ENCODE measurements around the gene EIF3J. TPM values are rescaled to one million over a fixed set of nuclear protein-coding genes. Genes with fewer than 3 reads are reported as not detected.

EIF3J gene
- polyA plus RNA-seq, 1 of the 3 experiments (the other 2 are of a cell fraction) = 23.8 TPM

- no peaks in the 10 kb centered on the region for H3K27me3 ChIP-seq (ENCODE audit: insufficient read depth)
- CTCF ChIA-PET = interaction anchor here (0.5 to 1.6 kb wide), 5 partner anchors 9 to 318 kb away, joined by 3 to 10 read pairs (median 3); no protein-coding TSS in a partner anchor
- no peaks in the 10 kb centered on the region for H3K9me3 ChIP-seq
- H3K4me3 ChIP-seq (ENCODE audit: low read depth in 2 of 2, low read length in 1 of 2) = peak overlapping the region; percentile 61 to 71
- peak overlapping the region; percentile 79 for H3K4me2 ChIP-seq
- H3K27ac ChIP-seq (ENCODE audit: low read depth in 2 of 2, low read length in 1 of 2) = peak overlapping the region; percentile 95 to 98
- DNase-seq = peak; percentile 92
- peaks cover 18% of the 10 kb centered on the region for H4K20me1 ChIP-seq (ENCODE audit: insufficient read depth)
- peak overlapping the region; percentile 97 for H3K9ac ChIP-seq
- peaks cover 56% of the 10 kb centered on the region for H3K79me2 ChIP-seq (ENCODE audit: insufficient read depth)
- peaks cover 21% of the 10 kb centered on the region for H3F3A ChIP-seq (replicated peaks; ENCODE audit: insufficient read depth)
- under 1% methylated on average over 30 of the region's 47 CpGs for WGBS (ENCODE audit: low lambda C conversion rate)
- peaks cover 11 to 21% of the 10 kb centered on the region in 2 experiments for H3K4me1 ChIP-seq (ENCODE audit: control insufficient read depth in 1 of 2, insufficient read depth in 2 of 2, low read depth in 1 of 2, low read length in 1 of 2)
- no peaks in the 10 kb centered on the region for H3K9me2 ChIP-seq
- H3K36me3 ChIP-seq (replicated peaks in 1 of 2; ENCODE audit: control insufficient read depth in 1 of 2, insufficient read depth in 2 of 2, low read length in 1 of 2) = peaks cover 11 to 30% of the 10 kb centered on the region in 2 experiments
- POLR2A ChIA-PET = interaction anchor here (0.6 to 1.9 kb wide), 6 partner anchors 8 to 127 kb away, joined by 3 to 27 read pairs (median 4); partner anchors contain the start of genes CTDSPL2 and SPG11
- H2AFZ ChIP-seq (ENCODE audit: low read depth) = peak overlapping the region; percentile 79
- TF ChIP-seq, protein P1, sequence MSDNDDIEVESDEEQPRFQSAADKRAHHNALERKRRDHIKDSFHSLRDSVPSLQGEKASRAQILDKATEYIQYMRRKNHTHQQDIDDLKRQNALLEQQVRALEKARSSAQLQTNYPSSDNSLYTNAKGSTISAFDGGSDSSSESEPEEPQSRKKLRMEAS (IDR thresholded peaks at IDR 0.05; ENCODE audit: low read depth) = peak; percentile 77; the same call in 1 of the 2 replicates
- TF ChIP-seq YY1 (IDR thresholded peaks at IDR 0.05; ENCODE audit: low read depth) (peak; percentile 81; the same call in 1 of the 2 replicates), USF1 (IDR thresholded peaks at IDR 0.05; ENCODE audit: borderline replicate concordance, low read depth) (no peak), TEAD4 (IDR thresholded peaks at IDR 0.05; ENCODE audit: borderline replicate concordance, insufficient read depth) (0 out of 2 replicates have a peak, but pooled peaks have one; percentile 22), MXI1 (IDR thresholded peaks at IDR 0.05; ENCODE audit: low read depth, low read length) (peak; percentile 83; the same call in 1 of the 2 replicates), POLR2AphosphoS5 (IDR thresholded peaks at IDR 0.05; ENCODE audit: low read depth, low read length) (peak; percentile 80), CTCF (IDR thresholded peaks at IDR 0.05) (peak; percentile 44), CHD2 (IDR thresholded peaks at IDR 0.05; ENCODE audit: low read length, partially characterized antibody) (no peak), FOSL2 (IDR thresholded peaks at IDR 0.05; ENCODE audit: borderline replicate concordance, low read depth) (no peak; the same call in 1 of the 2 replicates), TAF1 (IDR thresholded peaks at IDR 0.05; ENCODE audit: borderline replicate concordance, low read depth, low read length) (peak; percentile 84), EP300 (IDR thresholded peaks at IDR 0.05; ENCODE audit: borderline replicate concordance in 1 of 2, low read depth in 1 of 2, low read length in 1 of 2) (no peak), REST (IDR thresholded peaks at IDR 0.05; ENCODE audit: low read depth, low read length) (peak; percentile 33; the same call in 1 of the 2 replicates), GABPA (IDR thresholded peaks at IDR 0.05; ENCODE audit: low read depth) (peak; percentile 14; the same call in 1 of the 2 replicates)
Measured at GRCh38 chr15:44536302-44536961, 515 bp upstream of the EIF3J start.

Data from SK-N-SH (cell line).